Transverse colon (tissue), 4 donors: ENCODE measurements around the gene NDRG3.

Source experiments
- CTCF ChIP-seq, 5 experiments: fragments of 200-600 bp in 3 of 5; fragments of 450-650 bp in 2 of 5; sonication (generic) in 3 of 5; IDR thresholded peaks; 1 replicate in 2 of 5; 2 replicates in 3 of 5; pipeline ENCODE4 v1.5.1; 2016 to 2017; ENCODE audit warnings: antibody characterized with exemption in 5 of 5, inconsistent platforms in 3 of 5, mild to moderate bottlenecking in 2 of 5, moderate library complexity in 1 of 5
- EP300 ChIP-seq: sonication (generic); formaldehyde crosslinking; IDR thresholded peaks from one replicate; pipeline ENCODE4 v1.6.1; 2017; ENCODE audit warnings: antibody characterized with exemption, low read depth
- POLR2AphosphoS5 ChIP-seq, 3 donors: sonication (generic); formaldehyde crosslinking; IDR thresholded peaks; one replicate each; pipeline ENCODE4 v1.6.1; 2016; ENCODE audit warnings: antibody characterized with exemption in 3 of 3

- TF ChIP-seq EP300 (no peak), POLR2AphosphoS5 (IDR thresholded peaks at IDR 0.05) (no peak), CTCF (IDR thresholded peaks at IDR 0.05) (no peak)
Observed at GRCh38 chr20:36726168-36726567, 19.7 kb downstream of the NDRG3 start.
